ENCODE measurements around the gene PPP4R2.

PPP4R2 gene

DNA sequence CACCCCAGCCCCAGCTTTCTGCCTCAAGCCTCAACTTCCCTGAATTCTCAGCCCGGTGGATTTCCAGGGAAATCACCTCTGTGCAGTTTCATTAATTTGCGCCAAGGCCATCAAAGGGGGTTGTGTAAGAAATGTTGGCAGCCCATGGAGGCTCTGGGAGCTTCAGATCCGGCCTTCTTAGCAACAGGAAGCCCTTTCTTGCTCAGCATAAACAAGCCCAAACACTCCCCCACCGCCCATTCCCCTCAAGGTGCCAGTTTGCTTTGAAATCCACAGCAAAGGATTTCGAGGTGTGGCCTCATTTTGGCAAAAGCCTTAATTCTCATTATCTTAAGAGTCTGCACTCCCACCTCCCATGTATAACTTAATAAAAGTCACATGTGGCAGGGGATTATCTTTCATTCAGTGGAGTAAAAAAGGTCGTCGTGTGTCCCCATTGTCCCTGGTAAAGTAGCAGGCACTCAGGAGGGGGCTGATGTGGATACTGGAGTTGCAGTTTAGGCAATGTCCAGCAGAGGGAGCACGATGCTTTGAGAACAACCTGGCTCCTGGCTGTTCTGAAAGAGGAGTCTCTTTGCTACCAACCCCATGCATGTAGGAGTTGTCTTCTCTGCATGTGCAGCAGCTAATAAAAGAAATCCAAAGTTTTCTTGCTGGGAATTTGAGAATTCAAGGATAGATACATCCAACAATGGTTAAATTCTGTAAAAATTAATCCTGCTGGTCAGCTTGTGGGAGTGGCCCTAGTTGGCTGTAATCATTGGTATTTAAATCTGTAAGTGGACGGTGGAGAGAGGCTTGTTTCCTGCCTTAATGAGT is 104.3 kb downstream of the PPP4R2 start:
- no peak overlapping the region for H3K27ac ChIP-seq (replicated peaks)
- H3K4me3 ChIP-seq (replicated peaks; ENCODE audit: insufficient read depth, low read length): no peak overlapping the region
- no peak for TF ChIP-seq SPI1 (IDR thresholded peaks at IDR 0.05; ENCODE audit: borderline replicate concordance, low read depth)
- TF ChIP-seq, protein P1, sequence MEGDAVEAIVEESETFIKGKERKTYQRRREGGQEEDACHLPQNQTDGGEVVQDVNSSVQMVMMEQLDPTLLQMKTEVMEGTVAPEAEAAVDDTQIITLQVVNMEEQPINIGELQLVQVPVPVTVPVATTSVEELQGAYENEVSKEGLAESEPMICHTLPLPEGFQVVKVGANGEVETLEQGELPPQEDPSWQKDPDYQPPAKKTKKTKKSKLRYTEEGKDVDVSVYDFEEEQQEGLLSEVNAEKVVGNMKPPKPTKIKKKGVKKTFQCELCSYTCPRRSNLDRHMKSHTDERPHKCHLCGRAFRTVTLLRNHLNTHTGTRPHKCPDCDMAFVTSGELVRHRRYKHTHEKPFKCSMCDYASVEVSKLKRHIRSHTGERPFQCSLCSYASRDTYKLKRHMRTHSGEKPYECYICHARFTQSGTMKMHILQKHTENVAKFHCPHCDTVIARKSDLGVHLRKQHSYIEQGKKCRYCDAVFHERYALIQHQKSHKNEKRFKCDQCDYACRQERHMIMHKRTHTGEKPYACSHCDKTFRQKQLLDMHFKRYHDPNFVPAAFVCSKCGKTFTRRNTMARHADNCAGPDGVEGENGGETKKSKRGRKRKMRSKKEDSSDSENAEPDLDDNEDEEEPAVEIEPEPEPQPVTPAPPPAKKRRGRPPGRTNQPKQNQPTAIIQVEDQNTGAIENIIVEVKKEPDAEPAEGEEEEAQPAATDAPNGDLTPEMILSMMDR (IDR thresholded peaks at IDR 0.05; ENCODE audit: insufficient read depth, low read length): peak; percentile 89
- peak; percentile 52 to 74 for DNase-seq (ENCODE audit: low read depth in 1 of 2, low spot score in 1 of 2)
- H3K27me3 ChIP-seq (ENCODE audit: insufficient read depth, poor library complexity, severe bottlenecking): no peaks in the 10 kb centered on the region

DNA sequence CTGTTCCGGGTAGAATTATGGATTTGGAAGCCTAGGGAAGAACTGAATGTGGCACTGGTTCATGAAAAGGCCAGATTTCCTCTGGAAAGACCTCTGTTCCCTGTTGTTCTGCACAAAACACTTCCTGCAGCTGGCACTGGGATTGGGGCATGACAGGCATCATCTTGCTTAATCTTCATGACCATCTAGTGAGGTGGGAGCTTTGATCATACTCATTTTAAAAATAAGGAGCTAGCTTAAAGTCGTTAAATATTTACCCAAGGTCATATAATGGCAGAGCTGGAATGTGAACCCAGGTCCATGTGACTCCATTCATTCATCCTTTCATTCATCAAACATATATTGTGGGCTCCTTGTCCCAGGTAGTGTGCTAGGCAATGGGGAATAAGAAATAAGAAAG is 105.3 kb downstream of the PPP4R2 start:
- TF ChIP-seq POLR2AphosphoS5 (IDR thresholded peaks at IDR 0.05; ENCODE audit: low read depth) (no peak), SPI1 (IDR thresholded peaks at IDR 0.05; ENCODE audit: borderline replicate concordance, low read depth) (no peak), GABPA (IDR thresholded peaks at IDR 0.05; ENCODE audit: low read depth) (no peak)
- TF ChIP-seq, protein P2, sequence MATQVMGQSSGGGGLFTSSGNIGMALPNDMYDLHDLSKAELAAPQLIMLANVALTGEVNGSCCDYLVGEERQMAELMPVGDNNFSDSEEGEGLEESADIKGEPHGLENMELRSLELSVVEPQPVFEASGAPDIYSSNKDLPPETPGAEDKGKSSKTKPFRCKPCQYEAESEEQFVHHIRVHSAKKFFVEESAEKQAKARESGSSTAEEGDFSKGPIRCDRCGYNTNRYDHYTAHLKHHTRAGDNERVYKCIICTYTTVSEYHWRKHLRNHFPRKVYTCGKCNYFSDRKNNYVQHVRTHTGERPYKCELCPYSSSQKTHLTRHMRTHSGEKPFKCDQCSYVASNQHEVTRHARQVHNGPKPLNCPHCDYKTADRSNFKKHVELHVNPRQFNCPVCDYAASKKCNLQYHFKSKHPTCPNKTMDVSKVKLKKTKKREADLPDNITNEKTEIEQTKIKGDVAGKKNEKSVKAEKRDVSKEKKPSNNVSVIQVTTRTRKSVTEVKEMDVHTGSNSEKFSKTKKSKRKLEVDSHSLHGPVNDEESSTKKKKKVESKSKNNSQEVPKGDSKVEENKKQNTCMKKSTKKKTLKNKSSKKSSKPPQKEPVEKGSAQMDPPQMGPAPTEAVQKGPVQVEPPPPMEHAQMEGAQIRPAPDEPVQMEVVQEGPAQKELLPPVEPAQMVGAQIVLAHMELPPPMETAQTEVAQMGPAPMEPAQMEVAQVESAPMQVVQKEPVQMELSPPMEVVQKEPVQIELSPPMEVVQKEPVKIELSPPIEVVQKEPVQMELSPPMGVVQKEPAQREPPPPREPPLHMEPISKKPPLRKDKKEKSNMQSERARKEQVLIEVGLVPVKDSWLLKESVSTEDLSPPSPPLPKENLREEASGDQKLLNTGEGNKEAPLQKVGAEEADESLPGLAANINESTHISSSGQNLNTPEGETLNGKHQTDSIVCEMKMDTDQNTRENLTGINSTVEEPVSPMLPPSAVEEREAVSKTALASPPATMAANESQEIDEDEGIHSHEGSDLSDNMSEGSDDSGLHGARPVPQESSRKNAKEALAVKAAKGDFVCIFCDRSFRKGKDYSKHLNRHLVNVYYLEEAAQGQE (IDR thresholded peaks at IDR 0.05; ENCODE audit: insufficient replicate concordance, low read depth): no peak
- TF ChIP-seq, protein P1 (IDR thresholded peaks at IDR 0.05; ENCODE audit: insufficient read depth, low read length): no peak
- DNase-seq (ENCODE audit: low read depth in 1 of 2, low spot score in 1 of 2): no peak

DNA sequence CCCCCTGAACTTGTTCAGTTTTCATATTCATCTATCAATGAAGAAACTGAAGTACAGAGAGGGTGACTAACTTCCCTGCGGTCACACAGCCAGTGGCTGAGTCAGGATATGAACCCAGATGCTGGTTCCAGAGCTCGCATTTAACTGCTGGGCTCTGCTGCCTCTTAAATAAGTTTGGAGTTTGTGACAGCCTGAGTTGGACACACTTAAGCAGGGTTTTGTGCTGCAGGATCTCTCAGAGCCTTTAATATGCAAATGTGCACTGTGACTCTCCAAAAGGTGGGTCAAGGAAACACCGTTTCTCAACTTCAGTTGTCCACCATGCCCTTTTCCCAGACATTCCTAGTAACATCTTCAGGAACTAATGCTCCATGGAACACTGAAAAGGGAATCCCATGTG is 110.6 kb downstream of the PPP4R2 start:
- DNase-seq (ENCODE audit: low read depth in 1 of 2, low spot score in 1 of 2): no peak
- Histone ChIP-seq H3K27me3 (ENCODE audit: insufficient read depth, poor library complexity, severe bottlenecking) (no peaks in the 10 kb centered on the region), H3K4me3 (replicated peaks; ENCODE audit: insufficient read depth, low read length) (no peak overlapping the region), H3K27ac (replicated peaks) (no peak overlapping the region)
- TF ChIP-seq SPI1 (IDR thresholded peaks at IDR 0.05; ENCODE audit: borderline replicate concordance, low read depth) (no peak), POLR2AphosphoS5 (IDR thresholded peaks at IDR 0.05; ENCODE audit: low read depth) (no peak), GABPA (IDR thresholded peaks at IDR 0.05; ENCODE audit: low read depth) (no peak)
- TF ChIP-seq, protein P1 (IDR thresholded peaks at IDR 0.05; ENCODE audit: insufficient read depth, low read length): no peak
- TF ChIP-seq, protein P2 (IDR thresholded peaks at IDR 0.05; ENCODE audit: insufficient replicate concordance, low read depth): no peak

More for the DNA sequence above, 105.3 kb downstream of the PPP4R2 start:
- Histone ChIP-seq H3K27ac (replicated peaks) (no peak overlapping the region), H3K4me3 (replicated peaks; ENCODE audit: insufficient read depth, low read length) (no peak overlapping the region), H3K27me3 (ENCODE audit: insufficient read depth, poor library complexity, severe bottlenecking) (no peaks in the 10 kb centered on the region)
